Activated CD8-positive, alpha-beta T cell treated with anti-CD3 and anti-CD28 coated beads, Interleukin-2, amount 10 ng/mL, durations not matched to agents 7 days and 5 days (primary cell): ENCODE measurements around the gene NBPF14. TPM values are rescaled to one million over a fixed set of nuclear protein-coding genes. Genes with fewer than 3 reads are reported as not detected.
A peak's percentile ranks its signal among the peaks of the same experiment; 100 is the strongest.
"Not testable (repeated sequence)": the region's sequence is repeated elsewhere in the genome, so short reads cannot be mapped to it uniquely, and the experiment has no call there.

Experiments used
- ATAC-seq: fragments of 150-1000 bp; cut with Tn5 transposase; one replicate; pipeline ENCODE4 v1.10.0; 2021; ENCODE audit warnings: moderate library complexity
- CTCF ChIA-PET: fragments of 350-600 bp; sonication (Branson Sonifier 250); formaldehyde crosslinking; loops from one replicate; lab custom pipeline; 2021; ENCODE audit warnings: antibody characterized with exemption; lab: Charles Lee
- POLR2A ChIA-PET: fragments of 350-600 bp; sonication (Branson Sonifier 250); formaldehyde crosslinking; loops from one replicate; lab custom pipeline; 2021; ENCODE audit warnings: antibody characterized with exemption; lab: Charles Lee
- DNase-seq: peaks from one replicate; pipeline ENCODE4 v3.0.0-alpha.2; 2020
- H3K27ac Mint-ChIP-seq: one replicate; pipeline ENCODE4 v1.8.0; 2021; ENCODE audit warnings: mild to moderate bottlenecking, mixed read lengths
- H3K27me3 Mint-ChIP-seq: one replicate; pipeline ENCODE4 v1.8.0; 2021; ENCODE audit warnings: low read depth, mixed read lengths
- H3K36me3 Mint-ChIP-seq: one replicate; pipeline ENCODE4 v1.8.0; 2021; ENCODE audit warnings: low read depth, mixed read lengths
- H3K4me1 Mint-ChIP-seq: one replicate; pipeline ENCODE4 v1.8.0; 2021; ENCODE audit warnings: low read depth, mixed read lengths
- H3K4me3 Mint-ChIP-seq: one replicate; pipeline ENCODE4 v1.8.0; 2021; ENCODE audit warnings: mild to moderate bottlenecking, mixed read lengths
- H3K9me3 Mint-ChIP-seq: one replicate; pipeline ENCODE4 v1.8.0; 2022; ENCODE audit warnings: mixed read lengths; ENCODE audit not compliant: insufficient read depth
- total RNA-seq, 2 experiments: library from RNA; stranded (reverse); gene quantifications; one replicate each; pipeline ENCODE4 v1.2.3, GENCODE V29; 2021

The NBPF14 gene, protein sequence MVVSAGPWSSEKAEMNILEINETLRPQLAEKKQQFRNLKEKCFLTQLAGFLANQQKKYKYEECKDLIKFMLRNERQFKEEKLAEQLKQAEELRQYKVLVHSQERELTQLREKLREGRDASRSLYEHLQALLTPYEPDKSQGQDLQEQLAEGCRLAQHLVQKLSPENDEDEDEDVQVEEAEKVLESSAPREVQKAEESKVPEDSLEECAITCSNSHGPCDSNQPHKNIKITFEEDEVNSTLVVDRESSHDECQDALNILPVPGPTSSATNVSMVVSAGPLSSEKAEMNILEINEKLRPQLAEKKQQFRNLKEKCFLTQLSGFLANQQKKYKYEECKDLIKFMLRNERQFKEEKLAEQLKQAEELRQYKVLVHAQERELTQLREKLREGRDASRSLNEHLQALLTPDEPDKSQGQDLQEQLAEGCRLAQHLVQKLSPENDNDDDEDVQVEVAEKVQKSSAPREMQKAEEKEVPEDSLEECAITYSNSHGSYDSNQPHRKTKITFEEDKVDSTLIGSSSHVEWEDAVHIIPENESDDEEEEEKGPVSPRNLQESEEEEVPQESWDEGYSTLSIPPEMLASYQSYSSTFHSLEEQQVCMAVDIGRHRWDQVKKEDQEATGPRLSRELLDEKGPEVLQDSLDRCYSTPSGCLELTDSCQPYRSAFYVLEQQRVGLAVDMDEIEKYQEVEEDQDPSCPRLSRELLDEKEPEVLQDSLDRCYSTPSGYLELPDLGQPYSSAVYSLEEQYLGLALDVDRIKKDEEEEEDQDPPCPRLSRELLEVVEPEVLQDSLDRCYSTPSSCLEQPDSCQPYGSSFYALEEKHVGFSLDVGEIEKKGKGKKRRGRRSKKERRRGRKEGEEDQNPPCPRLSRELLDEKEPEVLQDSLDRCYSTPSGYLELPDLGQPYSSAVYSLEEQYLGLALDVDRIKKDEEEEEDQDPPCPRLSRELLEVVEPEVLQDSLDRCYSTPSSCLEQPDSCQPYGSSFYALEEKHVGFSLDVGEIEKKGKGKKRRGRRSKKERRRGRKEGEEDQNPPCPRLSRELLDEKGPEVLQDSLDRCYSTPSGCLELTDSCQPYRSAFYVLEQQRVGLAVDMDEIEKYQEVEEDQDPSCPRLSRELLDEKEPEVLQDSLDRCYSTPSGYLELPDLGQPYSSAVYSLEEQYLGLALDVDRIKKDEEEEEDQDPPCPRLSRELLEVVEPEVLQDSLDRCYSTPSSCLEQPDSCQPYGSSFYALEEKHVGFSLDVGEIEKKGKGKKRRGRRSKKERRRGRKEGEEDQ (N-terminal part only)
- 10 to 100 TPM; 13.9 to 14.3 TPM for total RNA-seq

DNA sequence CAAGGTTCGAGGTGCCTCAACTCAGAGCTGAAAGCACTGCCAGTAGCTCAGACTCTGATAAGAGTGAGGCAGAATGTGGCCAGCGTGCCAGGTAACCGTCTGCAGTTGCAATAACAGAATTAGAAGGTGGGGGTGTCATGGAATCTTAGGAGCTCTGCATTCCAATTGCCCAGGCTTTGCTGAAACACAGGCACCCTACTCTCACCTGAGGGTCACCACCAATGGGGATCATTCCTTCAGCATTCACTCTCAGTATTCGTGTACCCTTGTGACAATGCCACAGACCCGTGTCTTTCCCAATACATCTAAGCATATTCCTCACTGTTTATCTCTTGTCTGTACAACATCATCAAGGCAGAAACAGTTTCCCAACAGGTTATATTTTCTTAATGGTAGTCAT is at the start of gene NBPF14:
NBPF14 (minus strand) TSS at position 101 of the 400 bp plus-strand sequence. CDS start 294 bp downstream, outside the sequence.
- POLR2A ChIA-PET, H3K36me3 Mint-ChIP-seq, H3K27me3 Mint-ChIP-seq, H3K27ac Mint-ChIP-seq, ATAC-seq, H3K4me1 Mint-ChIP-seq, CTCF ChIA-PET, DNase-seq, H3K9me3 Mint-ChIP-seq, H3K4me3 Mint-ChIP-seq: not testable (repeated sequence)

DNA sequence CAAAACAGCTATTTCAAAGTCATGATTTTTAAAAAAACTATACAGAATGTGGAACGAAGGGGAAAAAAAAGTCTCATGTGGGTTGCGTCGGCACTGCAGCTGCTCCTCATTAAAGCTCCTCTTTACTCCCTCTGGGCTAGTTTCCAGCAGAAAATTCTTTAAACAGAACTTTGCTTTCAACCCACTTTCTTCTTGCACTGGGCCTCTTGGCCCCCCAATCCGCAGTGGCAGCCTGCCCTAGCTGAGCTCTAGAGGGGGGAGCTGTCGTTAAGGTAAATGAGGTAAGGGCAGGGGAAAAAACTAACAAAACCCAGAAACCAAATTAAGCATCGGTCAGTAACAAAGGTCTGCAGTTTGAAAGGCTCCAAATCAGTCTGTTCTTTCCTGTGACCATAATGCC is 29.6 kb upstream of the NBPF14 start:
- DNase-seq, POLR2A ChIA-PET, H3K27me3 Mint-ChIP-seq, H3K27ac Mint-ChIP-seq, H3K4me3 Mint-ChIP-seq, CTCF ChIA-PET, H3K9me3 Mint-ChIP-seq, H3K36me3 Mint-ChIP-seq, H3K4me1 Mint-ChIP-seq, ATAC-seq: not testable (repeated sequence)

DNA sequence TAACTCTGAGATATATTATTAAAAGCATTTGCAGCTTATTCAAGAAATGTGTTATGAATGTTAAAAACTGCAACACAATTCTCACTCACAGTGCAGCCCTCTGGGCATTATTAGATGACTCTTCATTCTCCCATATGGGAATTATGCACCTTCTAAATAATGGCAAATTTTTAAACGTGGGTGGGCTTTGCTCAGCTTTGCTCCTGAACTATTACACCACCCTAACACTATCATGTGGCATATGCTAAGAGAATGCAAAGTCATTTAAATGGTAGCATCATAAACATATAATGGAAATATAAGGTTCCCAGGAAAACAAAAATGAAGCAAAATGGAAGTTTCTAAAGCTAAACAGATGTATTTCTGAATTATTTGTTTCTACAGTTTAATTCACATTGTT is 22.4 kb upstream of the NBPF14 start:
- H3K4me1 Mint-ChIP-seq, H3K9me3 Mint-ChIP-seq, H3K36me3 Mint-ChIP-seq, ATAC-seq, H3K27me3 Mint-ChIP-seq, POLR2A ChIA-PET, H3K4me3 Mint-ChIP-seq, CTCF ChIA-PET, H3K27ac Mint-ChIP-seq, DNase-seq: not testable (repeated sequence)

DNA sequence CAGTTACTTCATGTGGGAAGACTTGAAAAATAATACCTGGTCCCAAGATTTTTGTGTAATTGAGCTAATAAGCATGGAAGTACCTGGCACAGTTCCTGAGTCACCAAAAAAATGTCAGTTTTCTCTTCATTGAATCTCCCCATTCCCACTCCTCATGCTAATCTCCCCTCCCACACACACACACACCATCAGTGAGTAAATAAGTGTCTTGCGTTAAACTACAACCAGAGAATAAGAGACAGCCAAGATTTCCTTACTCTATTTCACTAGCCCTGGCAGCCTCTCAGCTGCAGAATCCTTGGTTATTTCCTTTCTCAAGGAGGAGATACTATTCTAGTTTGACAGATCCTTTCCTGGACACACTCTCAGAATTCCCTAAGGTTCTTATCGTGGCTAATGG is 9.5 kb upstream of the NBPF14 start:
- H3K27me3 Mint-ChIP-seq, ATAC-seq, DNase-seq, POLR2A ChIA-PET, H3K9me3 Mint-ChIP-seq, CTCF ChIA-PET, H3K36me3 Mint-ChIP-seq, H3K4me3 Mint-ChIP-seq, H3K4me1 Mint-ChIP-seq, H3K27ac Mint-ChIP-seq: not testable (repeated sequence)

DNA sequence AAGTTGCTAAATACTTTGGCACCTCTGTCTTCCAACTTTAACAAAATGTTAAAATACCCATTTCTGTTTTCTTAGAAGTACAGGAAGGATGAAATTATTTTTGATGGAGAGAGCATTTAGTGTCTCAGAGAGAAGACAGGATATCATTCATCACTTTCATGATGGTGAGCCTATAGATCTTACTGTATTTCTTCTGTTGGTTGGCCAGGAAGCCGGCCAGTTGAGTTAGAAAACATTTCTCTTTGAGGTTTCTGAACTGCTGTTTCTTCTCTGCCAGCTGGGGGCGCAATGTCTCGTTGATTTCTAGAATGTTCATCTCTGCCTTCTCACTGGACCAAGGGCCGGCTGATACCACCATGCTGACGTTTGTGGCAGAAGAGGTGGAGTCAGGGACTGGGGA is 451 bp downstream of the NBPF14 start:
- H3K4me1 Mint-ChIP-seq, ATAC-seq, CTCF ChIA-PET, H3K9me3 Mint-ChIP-seq, H3K4me3 Mint-ChIP-seq, POLR2A ChIA-PET, H3K27ac Mint-ChIP-seq, H3K27me3 Mint-ChIP-seq, H3K36me3 Mint-ChIP-seq: not testable (repeated sequence)
- peak; percentile 23 for DNase-seq

DNA sequence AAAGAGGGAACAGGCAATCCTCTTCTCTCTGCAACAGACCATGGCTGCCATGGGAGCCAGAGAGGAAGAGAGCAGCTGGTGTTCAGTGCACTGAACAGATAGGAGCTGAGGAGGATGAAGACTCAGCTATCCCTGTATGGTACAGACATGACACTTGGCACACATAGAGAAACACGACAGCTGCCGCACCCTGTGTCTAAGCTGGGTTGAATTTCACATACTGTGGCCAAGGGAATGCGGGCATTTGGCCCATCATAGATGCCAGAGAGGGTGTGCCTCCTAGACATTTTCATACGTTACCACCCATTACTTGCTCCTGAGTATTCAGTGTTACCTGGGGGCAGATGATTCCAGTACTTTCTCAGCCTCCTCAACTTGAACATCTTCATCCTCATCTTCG is 4.7 kb downstream of the NBPF14 start:
- ATAC-seq, H3K4me1 Mint-ChIP-seq, H3K27me3 Mint-ChIP-seq, H3K4me3 Mint-ChIP-seq, H3K9me3 Mint-ChIP-seq, POLR2A ChIA-PET, H3K27ac Mint-ChIP-seq, CTCF ChIA-PET, H3K36me3 Mint-ChIP-seq, DNase-seq: not testable (repeated sequence)

DNA sequence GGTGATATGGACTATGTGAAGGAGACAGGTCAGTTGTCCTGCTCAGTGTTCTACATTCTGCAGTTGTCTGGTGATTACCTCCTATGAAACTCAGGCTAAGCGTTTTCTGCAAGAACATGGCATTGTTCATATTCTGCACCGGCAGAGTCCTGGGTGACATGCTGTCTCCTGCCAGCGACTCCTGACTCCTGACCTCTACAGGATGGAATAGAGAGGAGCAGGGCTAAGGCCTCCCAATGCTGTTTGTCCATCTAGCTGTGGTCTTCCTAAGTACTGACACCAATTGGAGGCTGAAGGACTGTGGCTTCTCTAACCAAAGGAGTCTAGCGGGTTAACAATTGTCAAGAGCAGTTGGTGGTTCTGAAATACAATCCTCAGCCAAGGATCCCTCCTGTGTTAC is 63.7 kb downstream of the NBPF14 start:
- H3K27ac Mint-ChIP-seq: not testable (repeated sequence)

DNA sequence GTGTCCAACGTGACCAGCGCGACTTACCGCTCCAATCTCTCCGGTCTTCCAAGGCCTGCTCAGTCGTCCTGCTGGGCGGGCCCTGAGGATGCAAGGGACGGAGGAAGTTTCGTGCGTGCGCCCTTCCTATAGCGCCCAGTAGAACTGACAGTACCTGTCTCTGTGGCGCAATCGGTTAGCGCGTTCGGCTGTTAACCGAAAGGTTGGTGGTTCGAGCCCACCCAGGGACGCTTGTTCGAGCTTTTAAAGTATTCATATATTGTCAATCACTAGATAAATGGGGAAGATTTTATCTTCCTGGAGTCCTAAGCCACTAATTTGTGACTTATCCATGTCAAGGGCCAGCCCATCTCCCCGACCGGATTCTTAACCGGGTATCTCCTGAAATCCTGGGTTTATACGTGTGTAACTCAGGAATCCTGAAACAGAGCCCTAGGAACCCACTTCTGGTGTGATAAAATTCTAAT is 66.7 kb downstream of the NBPF14 start:
- H3K4me3 Mint-ChIP-seq: peak overlapping the region; percentile 71
- H3K27me3 Mint-ChIP-seq, H3K4me1 Mint-ChIP-seq, H3K36me3 Mint-ChIP-seq, POLR2A ChIA-PET, H3K9me3 Mint-ChIP-seq, ATAC-seq, CTCF ChIA-PET: not testable (repeated sequence)
- peak overlapping the region; percentile 76 for H3K27ac Mint-ChIP-seq
- peak; percentile 73 for DNase-seq

More for the DNA sequence above, 63.7 kb downstream of the NBPF14 start:
- H3K27me3 Mint-ChIP-seq, H3K9me3 Mint-ChIP-seq, H3K36me3 Mint-ChIP-seq, H3K4me3 Mint-ChIP-seq, ATAC-seq, H3K4me1 Mint-ChIP-seq, DNase-seq, POLR2A ChIA-PET, CTCF ChIA-PET: not testable (repeated sequence)

DNA sequence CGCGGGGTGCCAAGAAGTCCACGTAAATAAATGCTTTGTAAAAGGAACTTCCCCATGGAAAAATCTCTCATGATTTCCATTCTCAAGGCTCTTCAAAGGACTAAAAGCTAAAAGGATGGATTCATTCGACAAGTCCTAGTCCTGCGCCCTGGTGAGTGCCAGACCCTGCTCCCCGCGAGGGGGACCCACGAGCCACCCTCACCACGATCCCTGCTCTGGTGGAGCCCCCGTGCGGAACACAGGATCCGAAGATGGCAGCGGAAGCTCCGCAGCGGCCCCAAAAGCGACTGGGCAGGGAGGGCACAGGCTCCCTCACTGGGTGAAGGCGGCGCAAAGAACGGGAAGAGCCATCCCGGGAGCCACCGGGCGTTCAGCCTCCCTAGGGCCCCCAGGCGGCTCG is 67.2 kb downstream of the NBPF14 start:
- ATAC-seq, H3K4me3 Mint-ChIP-seq, H3K36me3 Mint-ChIP-seq, H3K9me3 Mint-ChIP-seq, POLR2A ChIA-PET, CTCF ChIA-PET, H3K27me3 Mint-ChIP-seq, DNase-seq, H3K27ac Mint-ChIP-seq, H3K4me1 Mint-ChIP-seq: not testable (repeated sequence)

DNA sequence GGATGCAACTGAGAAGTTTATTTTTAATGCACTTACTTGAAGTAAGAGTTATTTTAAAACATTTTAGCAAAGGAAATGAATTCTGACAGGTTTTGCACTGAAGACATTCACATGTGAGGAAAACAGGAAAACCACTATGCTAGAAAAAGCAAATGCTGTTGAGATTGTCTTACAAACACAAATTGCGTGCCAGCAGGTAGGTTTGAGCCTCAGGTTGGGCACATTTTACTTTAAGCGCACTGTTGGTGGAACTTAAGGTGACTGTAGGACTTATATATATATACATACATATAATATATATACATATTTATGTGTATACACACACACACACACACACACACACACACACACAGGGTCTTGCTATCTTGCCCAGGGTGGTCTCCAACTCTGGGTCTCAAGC is 69.2 kb downstream of the NBPF14 start:
- peaks cover 12% of the 10 kb centered on the region for H3K4me1 Mint-ChIP-seq
- H3K9me3 Mint-ChIP-seq, H3K27me3 Mint-ChIP-seq, H3K27ac Mint-ChIP-seq, CTCF ChIA-PET, ATAC-seq, H3K36me3 Mint-ChIP-seq, H3K4me3 Mint-ChIP-seq, POLR2A ChIA-PET: not testable (repeated sequence)
- DNase-seq: peak; percentile 22
